ENCODE measurements around the gene YLPM1. TPM values are rescaled to one million over a fixed set of nuclear protein-coding genes. Genes with fewer than 3 reads are reported as not detected.

YLPM1 gene
- total and polyA plus RNA-seq, 2 experiments from 2014 or later: 16.8 to 19.3 TPM

DNA sequence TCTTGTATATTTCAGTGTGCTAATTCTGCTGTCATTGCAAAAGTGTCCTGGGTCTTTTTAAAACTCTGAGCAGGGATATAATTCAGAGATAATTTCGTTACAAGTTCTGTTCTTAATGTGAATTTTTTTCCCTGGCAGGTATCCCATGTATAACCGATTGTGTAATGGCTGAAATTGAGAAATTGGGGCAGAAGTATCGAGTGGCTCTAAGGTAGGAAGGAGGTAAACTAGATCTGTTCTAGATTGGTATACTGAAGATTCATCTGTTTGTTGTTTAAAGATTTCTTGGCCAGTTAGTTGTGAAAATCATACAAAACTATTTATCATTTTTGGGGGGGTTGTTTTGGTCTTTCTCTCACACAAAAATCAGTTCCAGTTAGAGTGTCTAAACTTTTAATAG is 40.0 kb upstream of the YLPM1 start:
- in situ Hi-C loops (cut with MboI): no loop called here
- no peak for DNase-seq
- no peaks in the 10 kb centered on the region for H3K27me3 ChIP-seq (replicated peaks; ENCODE audit: insufficient read depth)
- WGBS, 2 experiments (ENCODE audit: low coverage in 1 of 2, low lambda C conversion rate in 2 of 2, missing lambda C conversion rate in 2 of 2): 81% methylated on average over 3 of the region's 3 CpGs
- H4K20me1 ChIP-seq (ENCODE audit: insufficient read depth): no peaks in the 10 kb centered on the region
- peaks cover 6% of the 10 kb centered on the region; the same call in 1 of the 2 replicates for H3K4me1 ChIP-seq (ENCODE audit: insufficient read depth)
- no peak overlapping the region for H3K4me3 ChIP-seq
- no peak overlapping the region for H2AFZ ChIP-seq
- H3K9ac ChIP-seq: no peak overlapping the region
- H3K36me3 ChIP-seq (ENCODE audit: low read depth): peaks cover 13% of the 10 kb centered on the region
- peaks cover 4% of the 10 kb centered on the region; the same call in 1 of the 2 replicates for H3K79me2 ChIP-seq (ENCODE audit: insufficient read depth)
- TF ChIP-seq EZH2 (IDR thresholded peaks at IDR 0.05; ENCODE audit: insufficient read depth, poor library complexity, severe bottlenecking) (no peak), EZH2phosphoT487 (IDR thresholded peaks at IDR 0.05; ENCODE audit: insufficient read depth, low read depth) (no peak)
- no peaks in the 10 kb centered on the region for H3K9me2 ChIP-seq (ENCODE audit: insufficient read depth)
- H3K4me2 ChIP-seq (ENCODE audit: unreplicated experiment): no peak overlapping the region
- H3K9me3 ChIP-seq (ENCODE audit: low read depth): no peaks in the 10 kb centered on the region
- H3F3A ChIP-seq (ENCODE audit: insufficient read depth): no peaks in the 10 kb centered on the region
- no peak overlapping the region for H3K27ac ChIP-seq

- H3K27ac ChIP-seq: no peak overlapping the region
Observed at GRCh38 chr14:74732387-74732786, 30.7 kb upstream of the YLPM1 start.

GRCh38 chr14:74733221-74733620 is 29.9 kb upstream of the YLPM1 start:
- Histone ChIP-seq H2AFZ (no peak overlapping the region), H3K36me3 (ENCODE audit: low read depth) (peaks cover 30% of the 10 kb centered on the region; the same call in 1 of the 2 replicates), H3K9ac (no peak overlapping the region), H3K27ac (no peak overlapping the region), H4K20me1 (ENCODE audit: insufficient read depth) (no peaks in the 10 kb centered on the region), H3K4me1 (ENCODE audit: insufficient read depth) (no peaks in the 10 kb centered on the region), H3K27me3 (replicated peaks; ENCODE audit: insufficient read depth) (no peaks in the 10 kb centered on the region), H3K4me2 (ENCODE audit: unreplicated experiment) (no peak overlapping the region), H3K9me2 (ENCODE audit: insufficient read depth) (no peaks in the 10 kb centered on the region), H3K9me3 (ENCODE audit: low read depth) (no peaks in the 10 kb centered on the region), H3K4me3 (no peak overlapping the region), H3K79me2 (ENCODE audit: insufficient read depth) (peaks cover 12% of the 10 kb centered on the region), H3F3A (ENCODE audit: insufficient read depth) (0 out of 2 replicates have a peak, but pooled peaks cover under 1% of the 10 kb centered on the region)
- no peak for DNase-seq
- in situ Hi-C loops (cut with MboI): no loop called here
- no peak for TF ChIP-seq EZH2 (IDR thresholded peaks at IDR 0.05; ENCODE audit: insufficient read depth, poor library complexity, severe bottlenecking)
- no peak for TF ChIP-seq EZH2phosphoT487 (IDR thresholded peaks at IDR 0.05; ENCODE audit: insufficient read depth, low read depth)
- WGBS, 2 experiments (ENCODE audit: low coverage in 1 of 2, low lambda C conversion rate in 2 of 2, missing lambda C conversion rate in 2 of 2): 90 to 96% methylated on average over 3 of the region's 3 CpGs

More at GRCh38 chr14:74732387-74732786, 30.7 kb upstream of the YLPM1 start:
- H4K20me1 ChIP-seq (ENCODE audit: insufficient read depth): no peaks in the 10 kb centered on the region
- H3K27me3 ChIP-seq (replicated peaks; ENCODE audit: insufficient read depth): no peaks in the 10 kb centered on the region
- peaks cover 16% of the 10 kb centered on the region for H3K79me2 ChIP-seq (ENCODE audit: insufficient read depth)
- H3K4me1 ChIP-seq (ENCODE audit: insufficient read depth): no peaks in the 10 kb centered on the region
- no peaks in the 10 kb centered on the region for H3F3A ChIP-seq (ENCODE audit: insufficient read depth)
- no peak overlapping the region for H3K4me2 ChIP-seq (ENCODE audit: unreplicated experiment)
- in situ Hi-C loops (cut with MboI): no loop called here
- no peak overlapping the region for H2AFZ ChIP-seq
- peaks cover 30% of the 10 kb centered on the region; the same call in 1 of the 2 replicates for H3K36me3 ChIP-seq (ENCODE audit: low read depth)
- no peaks in the 10 kb centered on the region for H3K9me3 ChIP-seq (ENCODE audit: low read depth)
- no peak overlapping the region for H3K4me3 ChIP-seq
- WGBS, 2 experiments (ENCODE audit: low coverage in 1 of 2, low lambda C conversion rate in 2 of 2, missing lambda C conversion rate in 2 of 2): 77 to 82% methylated on average over 2 of the region's 2 CpGs
- no peak for TF ChIP-seq EZH2phosphoT487 (IDR thresholded peaks at IDR 0.05; ENCODE audit: insufficient read depth, low read depth)
- TF ChIP-seq EZH2 (IDR thresholded peaks at IDR 0.05; ENCODE audit: insufficient read depth, poor library complexity, severe bottlenecking): no peak
- no peak overlapping the region for H3K9ac ChIP-seq
- H3K9me2 ChIP-seq (ENCODE audit: insufficient read depth): no peaks in the 10 kb centered on the region
- DNase-seq: no peak

GRCh38 chr14:74735125-74735524 is 28.0 kb upstream of the YLPM1 start:
- Histone ChIP-seq H3K9me2 (ENCODE audit: insufficient read depth) (no peaks in the 10 kb centered on the region), H3F3A (ENCODE audit: insufficient read depth) (peaks cover 5% of the 10 kb centered on the region; the same call in 1 of the 2 replicates), H2AFZ (no peak overlapping the region), H3K27me3 (replicated peaks; ENCODE audit: insufficient read depth) (no peaks in the 10 kb centered on the region), H3K4me2 (ENCODE audit: unreplicated experiment) (no peak overlapping the region), H3K27ac (no peak overlapping the region), H3K9me3 (ENCODE audit: low read depth) (no peaks in the 10 kb centered on the region), H3K36me3 (ENCODE audit: low read depth) (peaks cover 41% of the 10 kb centered on the region; the same call in 1 of the 2 replicates), H3K79me2 (ENCODE audit: insufficient read depth) (peaks cover 9% of the 10 kb centered on the region), H3K9ac (no peak overlapping the region), H3K4me1 (ENCODE audit: insufficient read depth) (no peaks in the 10 kb centered on the region), H3K4me3 (no peak overlapping the region), H4K20me1 (ENCODE audit: insufficient read depth) (no peaks in the 10 kb centered on the region)
- DNase-seq: no peak
- no peak for TF ChIP-seq EZH2 (IDR thresholded peaks at IDR 0.05; ENCODE audit: insufficient read depth, poor library complexity, severe bottlenecking)
- no peak for TF ChIP-seq EZH2phosphoT487 (IDR thresholded peaks at IDR 0.05; ENCODE audit: insufficient read depth, low read depth)
- 82 to 92% methylated on average over 4 of the region's 4 CpGs for WGBS, 2 experiments (ENCODE audit: low coverage in 1 of 2, low lambda C conversion rate in 2 of 2, missing lambda C conversion rate in 2 of 2)
- in situ Hi-C loops (cut with MboI): no loop called here

Data from GM23248 (cell line).